SK-N-MC (cell line): ENCODE results near the gene ACSM6.

Experiments
- EZH2 ChIP-seq: fragments of 200-600 bp; sonication (generic); IDR thresholded peaks from one replicate; pipeline ENCODE4 v1.6.1; 2017; ENCODE audit warnings: antibody characterized with exemption
- POLR2AphosphoS5 ChIP-seq: IDR thresholded peaks from 2 replicates; pipeline ENCODE4 v1.6.1; 2012; ENCODE audit warnings: mild to moderate bottlenecking, low read depth, low read length, borderline replicate concordance

GRCh38 chr10:95172851-95173250 is 21.2 kb upstream of the ACSM6 start:
- TF ChIP-seq POLR2AphosphoS5 (no peak), EZH2 (no peak)
